ENCODE data around the gene EIF4G3.
"Not testable (repeated sequence)": the region's sequence is repeated elsewhere in the genome, so short reads cannot be mapped to it uniquely, and the experiment has no call there.

Gene EIF4G3

GRCh38 chr1:20854529-20854928 lies 322.2 kb downstream of the EIF4G3 start:
- no peak for DNase-seq

- not testable (repeated sequence) for DNase-seq
Observed at GRCh38 chr1:20851791-20852190, 324.9 kb downstream of the EIF4G3 start.

- DNase-seq, result no peak
Observed at GRCh38 chr1:20850021-20850420, 326.7 kb downstream of the EIF4G3 start.

DNA sequence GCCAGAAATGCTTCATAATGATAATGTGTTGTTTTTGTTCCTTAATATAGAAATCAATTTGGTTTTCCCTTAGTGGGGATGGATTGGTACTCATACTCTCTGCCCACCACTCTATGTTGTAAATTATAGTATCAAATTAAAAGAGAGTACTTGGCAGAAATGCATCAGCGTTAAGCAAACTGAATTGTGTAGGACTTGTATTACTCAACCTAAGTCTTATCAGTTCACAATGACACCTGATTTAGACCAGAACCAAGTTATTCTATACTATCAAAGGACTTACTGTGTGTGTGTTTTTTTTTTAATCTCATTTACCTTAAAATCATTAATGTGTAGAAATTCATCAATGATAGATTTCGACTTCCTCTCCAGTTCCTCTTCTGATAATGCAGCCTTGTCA lies 327.6 kb downstream of the EIF4G3 start:
- no peak for DNase-seq

GRCh38 chr1:20848162-20848561 lies 328.5 kb downstream of the EIF4G3 start:
- DNase-seq, result no peak

DNA sequence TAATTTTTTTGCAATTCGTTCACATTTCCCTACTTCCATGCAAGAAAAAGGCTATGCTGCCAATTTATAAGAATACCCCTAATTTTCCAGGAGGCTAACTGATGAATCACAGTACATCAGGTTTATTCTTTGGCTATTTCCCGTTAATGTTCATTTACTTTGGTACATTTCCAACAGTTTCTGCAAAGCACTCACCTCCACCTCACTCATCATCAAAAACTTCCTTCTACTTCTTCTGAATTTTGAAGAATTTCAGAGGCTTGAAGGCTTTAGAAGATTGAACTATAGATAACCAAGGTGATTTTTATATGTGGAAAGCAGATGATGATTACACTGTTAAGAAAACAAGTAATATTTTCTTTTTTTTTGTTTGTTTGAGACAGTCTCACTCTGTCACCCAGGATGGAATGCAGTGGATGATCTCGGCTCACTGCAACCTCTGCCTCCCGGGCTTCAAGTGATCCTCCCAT lies 329.1 kb downstream of the EIF4G3 start:
- DNase-seq, result no peak

- DNase-seq, result no peak
Observed at GRCh38 chr1:20846461-20847374, 330.0 kb downstream of the EIF4G3 start.

DNA sequence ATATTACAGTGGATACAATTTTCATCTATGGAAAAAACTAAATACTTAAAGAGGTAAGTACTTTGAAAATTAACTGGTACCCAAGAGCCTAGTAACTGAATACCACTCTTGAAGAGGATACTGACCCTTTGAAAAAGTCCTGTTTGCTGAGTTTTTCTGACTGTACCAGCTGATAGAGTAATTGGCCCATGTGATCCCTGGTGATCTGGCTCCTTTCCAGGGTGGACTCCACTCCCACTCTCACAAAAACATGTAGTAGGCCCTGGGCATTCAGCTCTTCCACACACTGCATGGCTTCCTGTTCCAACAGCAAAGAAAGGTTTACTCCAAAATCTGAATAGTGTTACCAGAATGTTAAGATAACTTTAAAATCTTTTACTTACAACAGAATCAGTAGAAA lies 336.0 kb downstream of the EIF4G3 start:
- DNase-seq, result no peak

- no peak for DNase-seq
Observed at GRCh38 chr1:20837554-20838192, 339.0 kb downstream of the EIF4G3 start.

DNA sequence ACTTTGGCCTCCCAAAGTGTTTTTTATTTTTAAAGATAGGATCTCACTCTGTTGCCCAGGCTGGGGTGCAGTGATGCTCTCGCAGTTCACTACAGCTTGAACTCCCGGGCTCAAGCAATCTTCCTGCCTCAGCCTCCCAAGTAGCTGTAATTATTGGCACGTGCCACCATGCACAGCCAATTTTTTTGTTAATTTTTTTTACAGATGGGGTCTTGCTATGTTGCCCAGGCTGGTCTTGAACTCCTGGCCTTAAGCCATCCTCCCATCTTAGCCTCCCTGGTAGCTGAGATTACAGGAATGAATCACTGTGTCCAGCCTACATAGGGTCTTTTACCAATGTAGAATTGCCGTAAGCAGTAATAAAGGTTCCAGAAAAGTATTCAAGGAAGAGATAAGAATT lies 340.5 kb downstream of the EIF4G3 start:
- DNase-seq, result no peak

GRCh38 chr1:20834780-20835179 lies 341.9 kb downstream of the EIF4G3 start:
- no peak for DNase-seq

GRCh38 chr1:20834192-20834591 lies 342.5 kb downstream of the EIF4G3 start:
- DNase-seq, result no peak

DNA sequence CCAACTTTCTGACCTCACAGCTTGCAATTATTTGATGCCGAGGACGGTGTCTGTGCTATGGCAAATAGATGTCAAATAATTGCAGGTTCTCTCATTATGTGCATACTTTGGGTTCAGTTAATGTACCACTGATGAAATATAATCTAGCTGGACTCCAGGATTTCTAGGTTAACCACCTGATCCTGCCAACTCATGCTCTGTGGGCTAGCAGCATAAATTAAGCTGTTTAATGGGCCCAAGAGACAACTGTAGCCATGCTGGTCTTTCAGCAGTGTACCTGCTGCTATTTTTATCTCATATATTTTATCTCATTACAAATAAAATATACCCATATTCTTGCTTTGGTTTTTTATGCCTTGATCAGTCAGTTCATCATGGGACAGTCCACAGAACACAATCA lies 346.3 kb downstream of the EIF4G3 start:
- DNase-seq, result no peak

DNA sequence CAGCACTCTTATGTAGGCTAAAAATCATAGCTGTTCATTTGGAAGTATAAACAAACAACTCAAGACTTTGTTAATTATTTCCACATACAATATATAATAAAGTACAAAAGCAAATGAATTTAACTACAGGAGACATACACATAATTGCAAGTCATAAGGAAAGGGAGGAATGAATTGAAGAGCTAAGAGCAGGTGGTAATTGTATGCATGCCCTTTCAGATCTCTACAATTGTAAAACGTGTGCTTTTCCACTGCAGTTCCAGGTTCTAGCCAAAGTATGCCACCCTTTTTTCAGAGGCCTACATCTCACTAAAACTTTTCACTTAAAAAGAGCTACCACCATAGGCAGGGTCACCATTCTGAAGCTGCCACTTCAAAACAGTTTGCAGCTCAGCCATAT lies 346.8 kb downstream of the EIF4G3 start:
- no peak for DNase-seq

GRCh38 chr1:20829531-20829930 lies 347.2 kb downstream of the EIF4G3 start:
- no peak for DNase-seq

DNA sequence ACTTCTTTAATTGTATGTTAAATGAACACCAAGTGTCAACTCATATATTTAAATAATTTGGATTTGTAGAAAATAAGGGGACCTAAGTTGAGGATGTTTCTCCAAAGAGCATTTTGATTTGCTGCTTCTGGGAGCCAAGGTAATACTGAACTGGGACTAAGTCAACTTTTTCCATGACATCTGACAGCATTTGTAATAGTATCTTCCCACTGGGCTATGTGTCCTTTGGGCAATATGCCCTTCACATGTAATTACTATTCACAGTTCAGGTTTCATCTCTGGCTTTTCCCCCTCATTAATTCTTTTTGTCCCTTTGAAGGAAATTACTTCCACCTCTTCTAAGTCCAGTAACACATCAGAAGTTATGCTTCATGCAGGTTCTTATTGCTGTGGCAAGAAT lies 352.9 kb downstream of the EIF4G3 start:
- no peak for DNase-seq

GRCh38 chr1:20821466-20821865 lies 355.2 kb downstream of the EIF4G3 start:
- DNase-seq, result no peak

DNA sequence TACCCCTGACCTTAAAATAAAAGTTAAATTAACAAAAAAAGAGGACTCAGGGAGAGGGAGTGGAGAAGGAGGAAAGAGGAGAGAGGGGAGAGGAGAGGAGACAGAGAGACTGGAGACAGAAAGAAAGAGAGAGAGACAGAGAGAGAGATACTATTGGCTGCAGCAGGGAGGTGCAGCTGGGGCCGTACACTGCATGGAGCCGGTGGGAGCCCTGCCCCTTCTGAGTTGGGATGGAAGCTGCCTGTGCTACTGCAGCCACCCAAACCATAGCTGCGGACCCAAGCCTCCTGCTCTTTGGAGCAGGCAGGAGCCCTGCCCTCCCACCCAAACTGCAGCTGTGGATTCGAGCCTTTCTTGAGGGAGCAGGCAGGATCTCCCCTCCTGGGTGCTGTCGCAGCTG lies 356.9 kb downstream of the EIF4G3 start:
- no peak for DNase-seq

- no peak for DNase-seq
Observed at GRCh38 chr1:20814534-20814871, 362.2 kb downstream of the EIF4G3 start.

DNA sequence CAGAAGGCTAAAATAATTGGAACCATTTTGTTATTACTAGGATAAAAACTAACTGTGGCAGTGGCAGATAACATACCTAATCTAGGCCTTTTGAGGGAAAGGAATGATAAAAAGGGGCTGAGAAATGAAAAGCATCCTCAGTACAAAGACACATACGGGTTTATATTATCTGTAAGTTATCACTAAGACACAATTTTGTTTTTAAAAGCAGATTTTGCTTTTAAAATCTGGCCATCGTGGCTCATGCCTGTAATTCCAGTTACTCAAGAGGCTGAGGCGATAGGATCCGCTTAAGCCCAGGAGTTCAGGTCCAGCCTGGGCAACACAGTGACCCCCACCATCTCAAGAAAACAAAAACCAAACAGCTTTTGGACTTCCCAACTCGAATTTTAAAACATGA lies 364.8 kb downstream of the EIF4G3 start:
- DNase-seq, result no peak

- no peak for DNase-seq
Observed at GRCh38 chr1:20793236-20793635, 383.5 kb downstream of the EIF4G3 start.

- DNase-seq, result no peak
Observed at GRCh38 chr1:20792196-20792595, 384.5 kb downstream of the EIF4G3 start.

GRCh38 chr1:20790785-20791184 lies 385.9 kb downstream of the EIF4G3 start:
- no peak for DNase-seq

DNA sequence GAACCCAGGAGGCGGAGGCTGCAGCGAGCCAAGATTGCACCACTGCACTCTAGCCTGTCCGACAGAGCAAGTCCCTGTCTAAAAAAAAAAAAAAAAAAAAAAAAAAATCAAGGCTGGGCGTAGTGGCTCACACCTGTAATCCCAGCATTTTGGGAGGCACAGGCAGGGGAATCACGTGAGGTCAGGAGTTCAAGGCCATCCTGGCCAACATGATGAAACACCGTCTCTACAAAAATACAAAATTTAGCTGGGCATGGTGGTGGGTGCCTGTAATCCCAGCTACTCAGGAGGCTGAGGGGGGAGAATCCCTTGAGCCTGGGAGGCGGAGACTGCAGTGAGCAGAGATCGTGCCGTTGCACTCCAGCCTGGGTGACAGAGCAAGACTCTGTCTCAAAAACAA lies 387.1 kb downstream of the EIF4G3 start:
- DNase-seq, result not testable (repeated sequence)
